HG03565 (cell line): ENCODE results near the gene UNC45A.

Source experiments
- ATAC-seq: cut with Tn5 transposase; IDR thresholded peaks from one replicate; pipeline ENCODE4 v1.9.1; 2021; ENCODE audit warnings: mild to moderate bottlenecking, moderate library complexity; ENCODE audit not compliant: unreplicated experiment

Gene UNC45A

GRCh38 chr15:90998737-90999136 is 63.7 kb downstream of the UNC45A start:
- no peak for ATAC-seq

- ATAC-seq: no peak
Observed at GRCh38 chr15:91001209-91001608, 66.1 kb downstream of the UNC45A start.
